Endodermal cell (in vitro differentiated cells): Measurements from ENCODE around the gene TBC1D1. TPM values are rescaled to one million over a fixed set of nuclear protein-coding genes. Genes with fewer than 3 reads are reported as not detected.

ENCODE experiments used
- DNase-seq: peaks from one replicate; pipeline ENCODE4 v3.0.0-alpha.2; 2017
- H3K27ac ChIP-seq: 2 replicates; pipeline ENCODE4 v1.5.1; 2013; ENCODE audit warnings: mild to moderate bottlenecking, low read depth, low read length, moderate library complexity
- H3K27me3 ChIP-seq: 2 replicates; pipeline ENCODE4 v1.6.1; 2013; ENCODE audit warnings: mild to moderate bottlenecking, low read length, moderate library complexity; ENCODE audit not compliant: insufficient read depth, control insufficient read depth, poor library complexity, severe bottlenecking
- H3K36me3 ChIP-seq: 2 replicates; pipeline ENCODE4 v1.7.0; 2013; ENCODE audit warnings: mild to moderate bottlenecking, low read length, moderate library complexity; ENCODE audit not compliant: control insufficient read depth, insufficient read depth
- H3K4me1 ChIP-seq: one replicate; pipeline ENCODE4 v1.7.0; 2013; ENCODE audit warnings: low read length; ENCODE audit not compliant: control insufficient read depth, insufficient read depth
- H3K4me3 ChIP-seq: 2 replicates; pipeline ENCODE4 v1.5.1; 2013; ENCODE audit warnings: mild to moderate bottlenecking, low read length, moderate library complexity
- H3K9ac ChIP-seq: 2 replicates; pipeline ENCODE4 v1.6.1; 2013; ENCODE audit warnings: mild to moderate bottlenecking, low read length, moderate library complexity; ENCODE audit not compliant: poor library complexity, severe bottlenecking; ENCODE audit errors: extremely low read depth
- H3K9me3 ChIP-seq: 2 replicates; pipeline ENCODE4 v1.6.1; 2013; ENCODE audit warnings: mild to moderate bottlenecking, low read length, moderate library complexity; ENCODE audit not compliant: control insufficient read depth
- H3K27ac Mint-ChIP-seq: 2 replicates; pipeline ENCODE4 v1.8.0; 2020; ENCODE audit warnings: mixed read lengths
- H3K27me3 Mint-ChIP-seq: 2 replicates; pipeline ENCODE4 v1.8.0; 2021; ENCODE audit warnings: mild to moderate bottlenecking, mixed read lengths; ENCODE audit not compliant: insufficient read depth
- H3K36me3 Mint-ChIP-seq: 2 replicates; pipeline ENCODE4 v1.8.0; 2020; ENCODE audit warnings: low read depth, mixed read lengths
- H3K4me1 Mint-ChIP-seq: 2 replicates; pipeline ENCODE4 v1.8.0; 2020; ENCODE audit warnings: mixed read lengths
- H3K4me3 Mint-ChIP-seq: 2 replicates; pipeline ENCODE4 v1.8.0; 2020; ENCODE audit warnings: mild to moderate bottlenecking, moderate library complexity, mixed read lengths
- H3K9me3 Mint-ChIP-seq: 2 replicates; pipeline ENCODE4 v1.8.0; 2020; ENCODE audit warnings: mild to moderate bottlenecking, mixed read lengths
- CTCF ChIP-seq: fragments of 200-600 bp; sonication (generic); conservative IDR thresholded peaks from 2 replicates; pipeline ENCODE4 v1.5.0; 2021; ENCODE audit warnings: antibody characterized with exemption, mild to moderate bottlenecking
- WGBS, 2 experiments: methylation state at CpG; one replicate each; pipeline versions ENCODE4 v1.1.5 to v1.1.7; 2013; ENCODE audit warnings: missing lambda C conversion rate in 2 of 2, mixed read lengths in 1 of 2; ENCODE audit not compliant: insufficient coverage in 1 of 2, insufficient read length in 1 of 2; 5-methylcytosine and 5-hydroxymethylcytosine counted together
- total RNA-seq, 2 donors: library from RNA; stranded (reverse); fragmentation: NEBNext Ultra II Directional in 1 of 2; extraction: Animal tissue kit (Norgen Biotek cat#: 25700) in 1 of 2; gene quantifications; 2 replicates in 1 of 2; 3 replicates in 1 of 2; pipeline ENCODE4 v1.2.1, GENCODE V29; 2021

Gene TBC1D1
- total RNA-seq, 2 donors from 2014 or later, result 110 to 122 TPM

- Histone ChIP-seq H3K9ac (no peak overlapping the region), H3K27me3 (no peaks in the 10 kb centered on the region), H3K9me3 (no peaks in the 10 kb centered on the region), H3K4me1 (no peaks in the 10 kb centered on the region), H3K27ac (no peak overlapping the region), H3K4me3 (no peak overlapping the region), H3K36me3 (no peaks in the 10 kb centered on the region)
- no peak for DNase-seq
- Mint-ChIP-seq H3K36me3 (no peaks in the 10 kb centered on the region), H3K27me3 (no peaks in the 10 kb centered on the region), H3K4me1 (no peaks in the 10 kb centered on the region), H3K4me3 (no peak overlapping the region), H3K27ac (no peak overlapping the region), H3K9me3 (no peaks in the 10 kb centered on the region)
- WGBS, 2 experiments, result 78 to 80% methylated on average over 2 to 5 of the region's 6 CpGs
- TF ChIP-seq CTCF, result no peak
Observed at GRCh38 chr4:37958932-37959331, 68.0 kb downstream of the TBC1D1 start.

- Histone ChIP-seq H3K27me3 (no peaks in the 10 kb centered on the region), H3K4me3 (no peak within 1 kb of the TSS), H3K9me3 (no peaks in the 10 kb centered on the region), H3K4me1 (no peaks in the 10 kb centered on the region), H3K27ac (no peak within 1 kb of the TSS), H3K9ac (no peak within 1 kb of the TSS), H3K36me3 (no peaks in the 10 kb centered on the region)
- no peak within 1 kb of the TSS for H3K27ac Mint-ChIP-seq
- TF ChIP-seq CTCF, result no peak
- 91 to 93% methylated on average over 5 of the region's 5 CpGs for WGBS, 2 experiments
- no peaks in the 10 kb centered on the region for H3K9me3 Mint-ChIP-seq
- H3K36me3 Mint-ChIP-seq, result no peaks in the 10 kb centered on the region
- no peak for DNase-seq
- no peaks in the 10 kb centered on the region for H3K27me3 Mint-ChIP-seq
- no peaks in the 10 kb centered on the region for H3K4me1 Mint-ChIP-seq
- no peak within 1 kb of the TSS for H3K4me3 Mint-ChIP-seq
Observed at GRCh38 chr4:37960098-37960497, 69.2 kb downstream of the TBC1D1 start, which contains the start of gene PTTG2. TSS of gene PTTG2 (plus strand) at chr4:37960398. CDS start at chr4:37960435, 37 bp downstream.

- no peaks in the 10 kb centered on the region for H3K27me3 ChIP-seq
- no peak overlapping the region for H3K27ac ChIP-seq
- 85 to 100% methylated on average over 3 to 5 of the region's 5 CpGs for WGBS, 2 experiments
- H3K36me3 ChIP-seq, result no peaks in the 10 kb centered on the region
- Mint-ChIP-seq H3K27ac (no peak overlapping the region), H3K27me3 (no peaks in the 10 kb centered on the region), H3K9me3 (no peaks in the 10 kb centered on the region), H3K4me3 (no peak overlapping the region), H3K36me3 (no peaks in the 10 kb centered on the region), H3K4me1 (no peaks in the 10 kb centered on the region)
- no peak for TF ChIP-seq CTCF
- DNase-seq, result no peak
- no peak overlapping the region for H3K9ac ChIP-seq
- H3K4me1 ChIP-seq, result no peaks in the 10 kb centered on the region
- H3K9me3 ChIP-seq, result no peaks in the 10 kb centered on the region
- H3K4me3 ChIP-seq, result no peak overlapping the region
Observed at GRCh38 chr4:37960679-37961450, 70.0 kb downstream of the TBC1D1 start.
